ENCODE results near the gene N4BP2L2. TPM values are rescaled to one million over a fixed set of nuclear protein-coding genes. Genes with fewer than 3 reads are reported as not detected.

N4BP2L2 gene
- total RNA-seq, 2 experiments from 2014 or later: 57.5 to 76.3 TPM

DNA sequence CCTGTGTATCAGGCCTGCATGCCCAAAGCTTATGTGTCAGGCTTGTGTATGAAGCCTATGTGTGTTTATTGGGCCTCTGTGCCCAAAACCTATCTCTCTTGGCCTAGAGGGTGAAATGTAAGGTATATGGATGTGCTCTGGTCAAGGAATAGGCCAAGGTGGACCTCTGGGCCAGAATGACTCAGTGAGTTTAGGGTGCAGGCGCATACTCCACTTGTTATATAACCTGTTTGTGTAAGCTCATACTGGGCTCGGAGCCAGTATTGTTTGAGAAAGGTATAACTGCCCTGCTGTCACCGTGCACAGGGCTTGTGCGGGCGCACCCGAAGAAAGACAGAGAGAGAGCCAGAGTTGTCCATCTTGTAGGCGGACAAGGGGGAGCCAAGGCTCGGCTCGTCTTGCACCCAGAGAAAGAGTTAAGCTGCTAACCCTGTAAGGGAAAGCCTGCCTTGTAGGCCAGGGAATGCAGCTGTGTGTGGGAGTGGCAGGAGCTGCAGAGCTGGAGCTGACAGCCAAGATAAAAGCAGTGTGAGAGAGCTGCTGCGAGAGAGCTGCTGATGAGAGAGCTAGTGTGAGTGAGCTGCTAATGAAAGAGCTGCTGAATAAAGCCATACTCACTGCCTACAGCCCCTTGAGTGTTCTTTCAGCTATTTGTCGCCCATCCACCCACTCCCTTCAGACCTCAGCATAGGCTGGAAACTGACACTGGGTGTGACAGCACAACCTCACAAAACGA, 67.2 kb downstream of the N4BP2L2 start:
- Histone ChIP-seq H3K9me3 (ENCODE audit: low read length) (no peaks in the 10 kb centered on the region), H2AFZ (ENCODE audit: low read length) (no peak overlapping the region), H3K27ac (ENCODE audit: low read depth, low read length, poor library complexity, severe bottlenecking) (no peak overlapping the region), H3K4me1 (ENCODE audit: insufficient read depth, low read length, poor library complexity, severe bottlenecking) (no peaks in the 10 kb centered on the region), H3K9me2 (ENCODE audit: insufficient read depth, low read length) (no peaks in the 10 kb centered on the region), H3K36me3 (ENCODE audit: insufficient read depth, low read length) (no peaks in the 10 kb centered on the region), H3K4me3 (ENCODE audit: low read depth, low read length, poor library complexity, severe bottlenecking) (no peak overlapping the region), H3K4me2 (ENCODE audit: low read length) (no peak overlapping the region), H3K79me2 (ENCODE audit: insufficient read depth, low read depth, low read length) (no peaks in the 10 kb centered on the region), H4K20me1 (ENCODE audit: insufficient read depth, low read length) (no peaks in the 10 kb centered on the region)
- intact Hi-C loops (cut with micrococcal nuclease; ENCODE audit: unreplicated experiment): no loop called here
- ChIA-PET CTCF (ENCODE audit: unreplicated experiment) (interaction anchor here (0.6 kb wide), 1 partner anchor 11 kb away, joined by 3 read pairs; no protein-coding TSS in a partner anchor), POLR2A (no interaction called here)
- DNase-seq (ENCODE audit: low spot score): no peak
- BruUV-seq (replicated peaks): no TSS peak
- TF ChIP-seq, protein P1, sequence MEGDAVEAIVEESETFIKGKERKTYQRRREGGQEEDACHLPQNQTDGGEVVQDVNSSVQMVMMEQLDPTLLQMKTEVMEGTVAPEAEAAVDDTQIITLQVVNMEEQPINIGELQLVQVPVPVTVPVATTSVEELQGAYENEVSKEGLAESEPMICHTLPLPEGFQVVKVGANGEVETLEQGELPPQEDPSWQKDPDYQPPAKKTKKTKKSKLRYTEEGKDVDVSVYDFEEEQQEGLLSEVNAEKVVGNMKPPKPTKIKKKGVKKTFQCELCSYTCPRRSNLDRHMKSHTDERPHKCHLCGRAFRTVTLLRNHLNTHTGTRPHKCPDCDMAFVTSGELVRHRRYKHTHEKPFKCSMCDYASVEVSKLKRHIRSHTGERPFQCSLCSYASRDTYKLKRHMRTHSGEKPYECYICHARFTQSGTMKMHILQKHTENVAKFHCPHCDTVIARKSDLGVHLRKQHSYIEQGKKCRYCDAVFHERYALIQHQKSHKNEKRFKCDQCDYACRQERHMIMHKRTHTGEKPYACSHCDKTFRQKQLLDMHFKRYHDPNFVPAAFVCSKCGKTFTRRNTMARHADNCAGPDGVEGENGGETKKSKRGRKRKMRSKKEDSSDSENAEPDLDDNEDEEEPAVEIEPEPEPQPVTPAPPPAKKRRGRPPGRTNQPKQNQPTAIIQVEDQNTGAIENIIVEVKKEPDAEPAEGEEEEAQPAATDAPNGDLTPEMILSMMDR (conservative IDR thresholded peaks at IDR 0.05; ENCODE audit: low read length): no peak
- no peak for TF ChIP-seq EZH2phosphoT487 (IDR thresholded peaks at IDR 0.05; ENCODE audit: borderline replicate concordance, low read depth, low read length)

DNA sequence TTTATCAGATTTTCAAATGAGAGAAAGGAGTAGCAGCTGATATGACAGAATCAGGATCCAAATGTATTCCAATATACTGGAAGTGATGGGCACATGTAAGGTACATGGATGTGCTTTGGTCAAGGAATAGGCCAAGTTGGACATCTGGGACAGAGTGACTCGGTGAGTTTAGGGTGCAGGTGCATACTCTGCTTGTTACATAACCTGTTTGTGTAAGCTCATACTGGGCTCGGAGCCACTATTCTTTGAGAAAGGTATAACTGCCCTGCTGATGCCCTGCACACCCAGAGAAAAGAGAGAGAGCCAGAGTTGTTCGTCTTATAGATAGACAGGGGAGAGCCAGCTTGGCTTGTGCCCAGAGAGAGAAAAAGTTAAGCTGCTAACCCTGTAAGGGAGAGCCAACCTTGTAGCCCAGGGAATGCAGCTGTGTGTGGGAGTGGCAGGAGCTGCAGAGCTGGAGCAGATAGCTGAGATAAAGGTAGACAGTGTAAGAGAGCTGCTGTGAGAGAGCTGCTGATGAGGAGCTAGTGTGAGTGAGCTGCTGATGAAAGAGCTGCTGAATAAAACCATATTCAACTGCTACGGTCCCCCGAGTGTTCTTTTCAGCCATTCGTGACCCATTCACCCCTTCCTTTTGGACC, 70.0 kb downstream of the N4BP2L2 start:
- POLR2A ChIA-PET: interaction anchor here (0.5 kb wide), 1 partner anchor 27 kb away, joined by 3 read pairs; no protein-coding TSS in a partner anchor
- Histone ChIP-seq H3K4me3 (ENCODE audit: low read depth, low read length, poor library complexity, severe bottlenecking) (no peak overlapping the region), H3K4me1 (ENCODE audit: insufficient read depth, low read length, poor library complexity, severe bottlenecking) (no peaks in the 10 kb centered on the region), H4K20me1 (ENCODE audit: insufficient read depth, low read length) (no peaks in the 10 kb centered on the region), H3K9me2 (ENCODE audit: insufficient read depth, low read length) (no peaks in the 10 kb centered on the region), H2AFZ (ENCODE audit: low read length) (no peak overlapping the region), H3K4me2 (ENCODE audit: low read length) (no peak overlapping the region), H3K79me2 (ENCODE audit: insufficient read depth, low read depth, low read length) (no peaks in the 10 kb centered on the region), H3K27ac (ENCODE audit: low read depth, low read length, poor library complexity, severe bottlenecking) (no peak overlapping the region), H3K9me3 (ENCODE audit: low read length) (no peaks in the 10 kb centered on the region), H3K36me3 (ENCODE audit: insufficient read depth, low read length) (no peaks in the 10 kb centered on the region)
- DNase-seq (ENCODE audit: low spot score): no peak
- CTCF ChIA-PET (ENCODE audit: unreplicated experiment): no interaction called here
- no TSS peak for BruUV-seq (replicated peaks)
- TF ChIP-seq EZH2phosphoT487 (IDR thresholded peaks at IDR 0.05; ENCODE audit: borderline replicate concordance, low read depth, low read length): no peak
- TF ChIP-seq, protein P1 (conservative IDR thresholded peaks at IDR 0.05; ENCODE audit: low read length): no peak
- intact Hi-C loops (cut with micrococcal nuclease; ENCODE audit: unreplicated experiment): no loop called here

DNA sequence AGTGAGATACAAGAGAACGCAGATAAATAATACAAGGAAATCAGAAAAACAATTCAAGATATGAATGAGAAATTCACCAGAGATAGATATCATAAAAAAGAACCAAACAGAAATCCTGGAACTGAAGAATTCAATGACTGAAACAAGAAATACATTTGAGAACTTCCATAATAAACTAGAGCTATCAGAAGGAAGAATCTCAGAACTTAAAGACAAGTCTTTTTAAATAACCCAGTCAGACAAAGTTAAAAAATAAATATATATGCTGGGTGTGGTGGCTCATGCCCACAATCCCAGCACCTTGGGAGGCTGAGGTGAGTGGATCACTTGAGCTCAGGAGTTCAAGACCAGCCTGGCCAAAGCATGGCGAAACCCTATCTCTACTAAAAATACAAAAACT, 82.0 kb downstream of the N4BP2L2 start:
- no peak overlapping the region for H3K27ac ChIP-seq (ENCODE audit: low read depth, low read length, poor library complexity, severe bottlenecking)
- BruUV-seq (replicated peaks): no TSS peak
- H3K4me2 ChIP-seq (ENCODE audit: low read length): no peak overlapping the region
- TF ChIP-seq, protein P1 (conservative IDR thresholded peaks at IDR 0.05; ENCODE audit: low read length): no peak
- no peak for TF ChIP-seq EZH2phosphoT487 (IDR thresholded peaks at IDR 0.05; ENCODE audit: borderline replicate concordance, low read depth, low read length)
- H4K20me1 ChIP-seq (ENCODE audit: insufficient read depth, low read length): no peaks in the 10 kb centered on the region
- H3K9me2 ChIP-seq (ENCODE audit: insufficient read depth, low read length): no peaks in the 10 kb centered on the region
- CTCF ChIA-PET (ENCODE audit: unreplicated experiment): no interaction called here
- no peaks in the 10 kb centered on the region for H3K36me3 ChIP-seq (ENCODE audit: insufficient read depth, low read length)
- no peaks in the 10 kb centered on the region for H3K4me1 ChIP-seq (ENCODE audit: insufficient read depth, low read length, poor library complexity, severe bottlenecking)
- POLR2A ChIA-PET: no interaction called here
- no peak overlapping the region for H2AFZ ChIP-seq (ENCODE audit: low read length)
- intact Hi-C loops (cut with micrococcal nuclease; ENCODE audit: unreplicated experiment): no loop called here
- no peak for DNase-seq (ENCODE audit: low spot score)
- no peak overlapping the region for H3K4me3 ChIP-seq (ENCODE audit: low read depth, low read length, poor library complexity, severe bottlenecking)
- H3K79me2 ChIP-seq (ENCODE audit: insufficient read depth, low read depth, low read length): no peaks in the 10 kb centered on the region
- no peaks in the 10 kb centered on the region for H3K9me3 ChIP-seq (ENCODE audit: low read length)

Data from OCI-LY7 (cell line).